K562 (cell line): ENCODE data around the gene MPPED1. TPM values are rescaled to one million over a fixed set of nuclear protein-coding genes. Genes with fewer than 3 reads are reported as not detected.

Experiments used
- ATAC-seq: fragments of 200-7000 bp; cut with Tn5 transposase; 3 replicates; pipeline ENCODE4 v1.9.1; 2020; ENCODE audit warnings: moderate library complexity
- BruUV-seq: library from RNA; stranded (reverse); fragments of 400-500 nt; replicated peaks from 2 replicates; lab custom pipeline; 2021; lab: Mats Ljungman, UMichigan
- CTCF ChIA-PET: fragments of 300-600 bp; formaldehyde crosslinking; extraction: SDS; loops from one replicate; lab custom pipeline; 2021; ENCODE audit warnings: low intra/inter-chr PET ratio; lab: Yijun Ruan, JAX
- POLR2A ChIA-PET: fragments of 300-600, 350-650 bp; sonication (Branson Sonifier 250); formaldehyde crosslinking; extraction: SDS; loops from one replicate; lab custom pipeline; 2021; ENCODE audit warnings: antibody characterized with exemption, inconsistent platforms; lab: Yijun Ruan, JAX
- DNase-seq, 4 experiments: peaks; one replicate each; pipeline versions ENCODE4 v3.0.0 to v3.0.0-alpha.2; 2011 to 2018; ENCODE audit warnings: low spot score in 3 of 4, mixed read lengths in 3 of 4; ENCODE audit errors: extremely low read depth in 1 of 4
- FAIRE-seq: peaks from 2 replicates; lab custom pipeline; 2011; peaks lifted over from hg19 to GRCh38; lab: Jason Lieb, UNC
- H2AFZ ChIP-seq: 2 replicates; pipeline ENCODE4 v1.6.0; 2011; ENCODE audit warnings: low read depth, low read length, control low read depth, inconsistent platforms
- H3K27ac ChIP-seq: fragments of 200-600 bp; 3 replicates; pipeline ENCODE4 v1.8.0; 2011; ENCODE audit warnings: low read depth, mild to moderate bottlenecking, control low read depth, inconsistent platforms, low read length, moderate library complexity, mixed read lengths; ENCODE audit errors: extremely low read depth
- H3K27me3 ChIP-seq, 2 experiments: fragments of 300-600 bp in 1 of 2; 2 replicates in 1 of 2; 3 replicates in 1 of 2; pipeline versions ENCODE4 v1.6.0 to v1.8.0; 2011; ENCODE audit warnings: inconsistent platforms in 2 of 2, low read length in 2 of 2, mild to moderate bottlenecking in 1 of 2, mixed read lengths in 1 of 2, moderate library complexity in 1 of 2; ENCODE audit not compliant: control insufficient read depth in 2 of 2, insufficient read depth in 2 of 2
- H3K36me3 ChIP-seq: fragments of 300-600 bp; 3 replicates; pipeline ENCODE4 v1.8.0; 2011; ENCODE audit warnings: mild to moderate bottlenecking, low read length, inconsistent platforms; ENCODE audit not compliant: control insufficient read depth, insufficient read depth
- H3K4me1 ChIP-seq, 2 experiments: fragments of 200-600 bp in 1 of 2; replicated peaks in 1 of 2; 2 replicates in 1 of 2; 3 replicates in 1 of 2; pipeline versions ENCODE4 v1.5.1 to v1.8.0; 2011; ENCODE audit warnings: inconsistent platforms in 2 of 2, low read length in 2 of 2, mild to moderate bottlenecking in 1 of 2, mixed read lengths in 1 of 2, moderate library complexity in 1 of 2; ENCODE audit not compliant: control insufficient read depth in 2 of 2, insufficient read depth in 2 of 2
- H3K4me2 ChIP-seq: 2 replicates; pipeline ENCODE4 v1.6.1; 2011; ENCODE audit warnings: low read length, control low read depth, inconsistent platforms, mixed read lengths; ENCODE audit not compliant: insufficient read depth
- H3K4me3 ChIP-seq: fragments of 200-600 bp; sonication (generic), shearing (Covaris generic); 2 replicates; pipeline ENCODE4 v1.5.1; 2016; ENCODE audit warnings: control low read depth, inconsistent platforms
- H3K79me2 ChIP-seq: fragments of 200-600 bp; 3 replicates; pipeline ENCODE4 v1.8.0; 2011; ENCODE audit warnings: low read length, inconsistent platforms; ENCODE audit not compliant: control insufficient read depth, insufficient read depth
- H3K9ac ChIP-seq, 2 experiments: 2 replicates each; pipeline versions ENCODE4 v1.6.0 to v1.6.1; 2011; ENCODE audit warnings: low read depth in 2 of 2, low read length in 2 of 2, control low read depth in 1 of 2, inconsistent platforms in 1 of 2, mild to moderate bottlenecking in 1 of 2, mixed read lengths in 1 of 2; ENCODE audit not compliant: insufficient read depth in 1 of 2
- H3K9me1 ChIP-seq: one replicate; pipeline ENCODE4 v1.6.0; 2011; ENCODE audit warnings: inconsistent platforms, mild to moderate bottlenecking, low read length, moderate library complexity; ENCODE audit not compliant: control insufficient read depth, insufficient read depth
- H3K9me3 ChIP-seq: replicated peaks from 2 replicates; pipeline ENCODE4 v1.5.1; 2011; ENCODE audit warnings: low read depth, low read length, inconsistent platforms; ENCODE audit not compliant: control insufficient read depth, insufficient read depth
- H4K20me1 ChIP-seq: replicated peaks from 2 replicates; pipeline ENCODE4 v1.6.1; 2011; ENCODE audit warnings: low read length, inconsistent platforms, mixed read lengths; ENCODE audit not compliant: control insufficient read depth, insufficient read depth
- ESRRA ChIP-seq: fragments of 450-650 bp; IDR thresholded peaks from 2 replicates; pipeline ENCODE4 v1.6.1; 2014; ENCODE audit warnings: low read depth, mild to moderate bottlenecking, moderate library complexity, borderline replicate concordance
- ESRRB ChIP-seq: fragments of 250-450 bp; sonication (Bioruptor Pico); IDR thresholded peaks from 2 replicates; pipeline ENCODE4 v1.5.0; 2020; ENCODE audit warnings: mild to moderate bottlenecking, moderate library complexity, borderline replicate concordance
- FOXJ3 ChIP-seq: sonication (generic); formaldehyde crosslinking; IDR thresholded peaks from 2 replicates; pipeline ENCODE4 v1.4.0; 2020; ENCODE audit warnings: mild to moderate bottlenecking, missing genetic modification reagents
- KLF1 ChIP-seq: fragments of 450-650 bp; IDR thresholded peaks from 2 replicates; pipeline ENCODE4 v1.6.1; 2016; ENCODE audit warnings: missing genetic modification characterization, missing compliant biosample characterization
- PREB ChIP-seq: sonication (generic); formaldehyde crosslinking; IDR thresholded peaks from 2 replicates; pipeline ENCODE4 v1.8.1; 2023; ENCODE audit warnings: mild to moderate bottlenecking, missing genetic modification reagents
- SMARCA5 ChIP-seq: fragments of 450-650 bp; IDR thresholded peaks from 2 replicates; pipeline ENCODE4 v1.6.1; 2016
- SRSF7 ChIP-seq: fragments of 200-400 bp; formaldehyde crosslinking; optimal IDR thresholded peaks from 2 replicates; pipeline ENCODE3; 2017; ENCODE audit warnings: mild to moderate bottlenecking, low read depth, low read length
- STAT5A ChIP-seq: IDR thresholded peaks from 2 replicates; pipeline ENCODE4 v1.6.1; 2012; ENCODE audit warnings: low read length, inconsistent platforms, borderline replicate concordance
- TCF7L2 ChIP-seq: fragments of 150-350 bp; IDR thresholded peaks from 2 replicates; pipeline ENCODE4 v1.6.1; 2016; ENCODE audit warnings: low read depth, mild to moderate bottlenecking, low read length, moderate library complexity
- ZNF316 ChIP-seq: fragments of 450-650 bp; IDR thresholded peaks from 2 replicates; pipeline ENCODE4 v1.6.1; 2016
- ZNF384 ChIP-seq: IDR thresholded peaks from 2 replicates; pipeline ENCODE4 v1.6.1; 2012; ENCODE audit warnings: low read depth, low read length, improper control_type of control experiment
- WGBS: fragments of 100-300 bp; shearing (Covaris generic); methylation state at CpG from one replicate; pipeline ENCODE4 v1.1.6; 2016; ENCODE audit warnings: low coverage, mixed read lengths; ENCODE audit not compliant: insufficient coverage; ENCODE audit errors: missing lambda C conversion rate; 5-methylcytosine and 5-hydroxymethylcytosine counted together
- in situ Hi-C: fragments of 300-500 bp; cut with MboI; formaldehyde crosslinking; loops from 4 replicates; pipeline ENCODE4 v1.15.0; 2018; ENCODE audit warnings: inconsistent platforms, mixed read lengths
- intact Hi-C: fragments of 100-400 bp; cut with micrococcal nuclease; formaldehyde crosslinking; loops from 2 replicates; pipeline ENCODE4 v1.14.2; 2022
- polyA plus RNA-seq, 8 experiments: library from polyadenylated mRNA; depleted of rRNA in 4 of 8; stranded (reverse) in 5 of 8; unstranded in 3 of 8; fragments of >200 nt; fragmentation: Nextera tagmentation in 2 of 8; fragmentation: Illumina TruSeq in 1 of 8; extraction: Ambion mirVana in 2 of 8; extraction: Trizol in 1 of 8; gene quantifications; 2 replicates each; pipeline versions ENCODE4 v1.2.1 to v1.2.3, GENCODE V29; 2011 to 2014; ENCODE audit warnings: inconsistent platforms in 1 of 8, missing spikeins in 1 of 8
- total RNA-seq, 7 experiments: library from RNA; depleted of rRNA in 6 of 7; stranded (reverse); fragments of >200 nt in 6 of 7; fragmentation: Illumina TruSeq in 2 of 7; extraction: Trizol in 2 of 7; gene quantifications; 2 replicates each; pipeline versions ENCODE4 v1.2.1 to v1.2.3, GENCODE V29; 2011 to 2021; ENCODE audit warnings: low replicate concordance in 1 of 7

Gene MPPED1
- total and polyA plus RNA-seq, 9 of the 15 experiments (the other 6 are each of a cell fraction or from before 2014, with no cell fraction given), result not detected

GRCh38 chr22:43534916-43535315, 123.1 kb downstream of the MPPED1 start:
- intact Hi-C loops (no loop called here), in situ Hi-C loops (no loop called here)
- 3% methylated on average over 5 of the region's 6 CpGs for WGBS
- H4K20me1 ChIP-seq, result no peaks in the 10 kb centered on the region
- H3K27ac ChIP-seq, result no peak overlapping the region
- no peaks in the 10 kb centered on the region for H3K36me3 ChIP-seq
- H3K4me1 ChIP-seq, result no peaks in the 10 kb centered on the region
- ATAC-seq (no peak), DNase-seq (no peak), FAIRE-seq (no peak)
- TF ChIP-seq ZNF384, result no peak
- TF ChIP-seq KLF1 (tag), result no peak
- no peak for TF ChIP-seq TCF7L2
- TF ChIP-seq FOXJ3 (CRISPR knock-in tag), result no peak
- no peak for TF ChIP-seq ESRRA
- TF ChIP-seq PREB, result no peak
- TF ChIP-seq SRSF7, result no peak
- no peak for TF ChIP-seq ZNF316
- TF ChIP-seq ESRRB (CRISPR knock-in tag), result no peak
- TF ChIP-seq STAT5A, result no peak
- TF ChIP-seq SMARCA5, result no peak
- ChIA-PET POLR2A (interaction anchor here (1.1 kb wide), 1 partner anchor 8 kb away, joined by 4 read pairs; no protein-coding TSS in a partner anchor), CTCF (no interaction called here)
- H3K4me2 ChIP-seq, result no peak overlapping the region
- H3K9ac ChIP-seq, result no peak overlapping the region
- H3K27me3 ChIP-seq, result peaks cover 0 to 11% of the 10 kb centered on the region in 2 experiments; a peak in 1 of 5 replicates
- no peaks in the 10 kb centered on the region for H3K9me3 ChIP-seq
- H3K9me1 ChIP-seq, result no peaks in the 10 kb centered on the region
- no peaks in the 10 kb centered on the region for H3K79me2 ChIP-seq
- BruUV-seq, result no TSS peak
- H3K4me3 ChIP-seq, result no peak overlapping the region
- no peak overlapping the region for H2AFZ ChIP-seq
